ENCODE measurements around the gene C7. TPM values are rescaled to one million over a fixed set of nuclear protein-coding genes. Genes with fewer than 3 reads are reported as not detected.

The C7 gene
- polyA plus RNA-seq, 1 experiment = 0.28 TPM

DNA sequence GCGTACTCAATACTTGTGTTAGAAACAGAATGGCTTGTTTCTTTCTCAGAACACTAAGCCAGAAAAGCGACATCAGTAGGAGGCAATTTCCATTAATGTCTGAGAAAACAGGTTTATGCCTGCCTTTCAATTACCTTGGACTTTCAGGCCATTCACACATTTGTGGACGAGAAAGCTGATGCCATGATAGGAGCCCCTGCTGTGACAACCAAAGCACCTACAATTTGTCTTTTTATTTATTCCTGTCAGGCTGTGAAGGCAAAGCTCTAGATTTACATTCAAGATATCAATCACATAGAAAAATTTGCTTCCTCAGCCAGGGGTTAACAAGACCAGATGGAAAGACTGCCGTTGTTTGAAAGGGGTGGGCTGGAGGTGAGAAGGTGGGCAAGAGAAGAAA is 76.2 kb downstream of the C7 start:
- CTCF ChIA-PET = no interaction called here
- no peak overlapping the region for H3K4me3 ChIP-seq (ENCODE audit: low read depth, low read length)
- POLR2A ChIA-PET = no interaction called here
- TF ChIP-seq, protein P1, sequence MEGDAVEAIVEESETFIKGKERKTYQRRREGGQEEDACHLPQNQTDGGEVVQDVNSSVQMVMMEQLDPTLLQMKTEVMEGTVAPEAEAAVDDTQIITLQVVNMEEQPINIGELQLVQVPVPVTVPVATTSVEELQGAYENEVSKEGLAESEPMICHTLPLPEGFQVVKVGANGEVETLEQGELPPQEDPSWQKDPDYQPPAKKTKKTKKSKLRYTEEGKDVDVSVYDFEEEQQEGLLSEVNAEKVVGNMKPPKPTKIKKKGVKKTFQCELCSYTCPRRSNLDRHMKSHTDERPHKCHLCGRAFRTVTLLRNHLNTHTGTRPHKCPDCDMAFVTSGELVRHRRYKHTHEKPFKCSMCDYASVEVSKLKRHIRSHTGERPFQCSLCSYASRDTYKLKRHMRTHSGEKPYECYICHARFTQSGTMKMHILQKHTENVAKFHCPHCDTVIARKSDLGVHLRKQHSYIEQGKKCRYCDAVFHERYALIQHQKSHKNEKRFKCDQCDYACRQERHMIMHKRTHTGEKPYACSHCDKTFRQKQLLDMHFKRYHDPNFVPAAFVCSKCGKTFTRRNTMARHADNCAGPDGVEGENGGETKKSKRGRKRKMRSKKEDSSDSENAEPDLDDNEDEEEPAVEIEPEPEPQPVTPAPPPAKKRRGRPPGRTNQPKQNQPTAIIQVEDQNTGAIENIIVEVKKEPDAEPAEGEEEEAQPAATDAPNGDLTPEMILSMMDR (IDR thresholded peaks at IDR 0.05; ENCODE audit: insufficient read depth, low read depth, low read length) = no peak
- no peaks in the 10 kb centered on the region for H3K27me3 ChIP-seq (ENCODE audit: control insufficient read depth, insufficient read depth, low read length)
- no peak for DNase-seq (ENCODE audit: low read depth)
- H3K36me3 ChIP-seq (ENCODE audit: control insufficient read depth, insufficient read depth, low read length) = no peaks in the 10 kb centered on the region

DNA sequence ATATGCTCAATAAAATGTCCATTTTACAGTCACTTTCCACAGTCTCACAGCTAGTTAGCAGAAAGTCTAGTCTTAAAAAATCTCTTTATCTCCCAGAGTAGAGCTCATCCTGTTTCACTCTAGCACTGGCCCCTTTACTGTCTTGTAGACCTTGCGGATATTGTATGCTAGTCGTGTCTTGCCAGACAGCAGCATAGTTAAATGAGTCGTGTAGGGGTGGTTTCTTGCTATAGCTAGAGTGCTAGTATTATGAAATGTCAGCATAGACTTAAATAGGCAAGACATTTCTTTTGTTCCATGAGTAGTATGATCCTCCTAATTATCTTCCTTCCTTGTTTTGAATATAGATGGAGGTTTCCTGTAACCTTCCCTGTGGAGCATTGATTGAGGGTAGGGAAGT is 77.4 kb downstream of the C7 start:
- POLR2A ChIA-PET = no interaction called here
- CTCF ChIA-PET = no interaction called here
- no peaks in the 10 kb centered on the region for H3K27me3 ChIP-seq (ENCODE audit: control insufficient read depth, insufficient read depth, low read length)
- H3K4me3 ChIP-seq (ENCODE audit: low read depth, low read length) = no peak overlapping the region
- DNase-seq (ENCODE audit: low read depth) = no peak
- TF ChIP-seq, protein P1 (IDR thresholded peaks at IDR 0.05; ENCODE audit: insufficient read depth, low read depth, low read length) = no peak
- no peaks in the 10 kb centered on the region for H3K36me3 ChIP-seq (ENCODE audit: control insufficient read depth, insufficient read depth, low read length)

DNA sequence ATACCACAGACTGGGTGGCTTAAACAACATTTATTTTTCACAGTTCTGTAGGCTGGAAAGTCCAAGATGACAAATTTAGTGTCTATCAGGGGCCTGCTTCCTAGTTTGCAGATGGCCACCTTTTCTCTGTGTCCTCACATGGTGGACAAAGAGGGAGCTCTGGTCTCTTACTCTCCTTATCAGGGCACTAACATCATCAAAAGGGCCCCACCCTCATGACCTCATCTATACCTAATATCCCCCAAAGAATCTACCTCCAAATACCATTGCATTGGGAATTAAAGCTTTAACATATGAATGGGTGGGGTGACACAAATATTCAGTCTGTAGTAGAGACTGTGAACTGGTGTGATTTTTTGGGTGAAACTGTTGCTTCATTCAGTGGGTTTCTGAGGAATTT is 78.1 kb downstream of the C7 start:
- ChIA-PET POLR2A (no interaction called here), CTCF (no interaction called here)
- Histone ChIP-seq H3K4me3 (ENCODE audit: low read depth, low read length) (no peak overlapping the region), H3K27me3 (ENCODE audit: control insufficient read depth, insufficient read depth, low read length) (no peaks in the 10 kb centered on the region), H3K36me3 (ENCODE audit: control insufficient read depth, insufficient read depth, low read length) (no peaks in the 10 kb centered on the region)
- TF ChIP-seq, protein P1 (IDR thresholded peaks at IDR 0.05; ENCODE audit: insufficient read depth, low read depth, low read length) = no peak
- DNase-seq (ENCODE audit: low read depth) = no peak

DNA sequence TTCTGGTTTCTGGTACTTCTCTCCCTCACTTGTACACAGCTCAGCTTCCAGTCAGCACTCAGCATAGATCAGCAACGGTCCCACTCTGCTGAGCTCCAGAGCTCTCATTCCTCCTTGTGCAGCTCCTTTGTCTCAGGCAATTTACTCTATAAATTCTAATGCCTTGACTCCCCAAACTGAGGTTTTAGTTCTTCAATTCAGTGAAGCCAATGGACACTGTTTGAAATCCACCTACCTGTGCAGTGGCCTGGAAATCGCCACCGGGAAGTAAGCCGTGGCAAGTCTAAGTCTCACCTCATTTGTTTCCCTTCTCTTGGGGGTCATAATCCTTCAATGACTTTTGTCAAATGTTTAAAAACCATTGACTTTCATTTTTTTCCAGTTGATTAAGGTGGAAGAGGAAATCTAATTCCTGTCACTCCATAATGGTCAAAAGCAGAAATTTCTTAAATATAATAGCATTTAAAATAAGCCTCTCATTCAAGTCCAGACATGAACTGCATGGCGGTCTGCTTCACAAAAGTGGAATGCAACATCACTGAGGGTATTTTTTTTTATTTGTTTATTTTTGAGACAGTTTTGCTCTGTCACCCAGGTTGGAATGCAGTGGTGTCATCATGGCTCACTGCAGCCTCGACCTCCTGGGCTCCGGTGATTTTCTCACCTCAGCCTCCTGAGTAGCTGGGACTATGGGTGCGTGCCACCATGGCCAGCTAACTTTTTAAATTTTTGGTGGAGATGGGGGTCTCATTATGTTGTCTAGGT is 79.6 kb downstream of the C7 start:
- H3K36me3 ChIP-seq (ENCODE audit: control insufficient read depth, insufficient read depth, low read length) = no peaks in the 10 kb centered on the region
- POLR2A ChIA-PET = interaction anchor here (0.6 kb wide), 1 partner anchor 94 kb away, joined by 4 read pairs; no protein-coding TSS in a partner anchor
- no peak overlapping the region for H3K4me3 ChIP-seq (ENCODE audit: low read depth, low read length)
- no peaks in the 10 kb centered on the region for H3K27me3 ChIP-seq (ENCODE audit: control insufficient read depth, insufficient read depth, low read length)
- CTCF ChIA-PET = interaction anchor here (0.7 kb wide), 1 partner anchor 1540 kb away, joined by 3 read pairs; no protein-coding TSS in a partner anchor
- DNase-seq (ENCODE audit: low read depth) = no peak
- TF ChIP-seq, protein P1 (IDR thresholded peaks at IDR 0.05; ENCODE audit: insufficient read depth, low read depth, low read length) = no peak

DNA sequence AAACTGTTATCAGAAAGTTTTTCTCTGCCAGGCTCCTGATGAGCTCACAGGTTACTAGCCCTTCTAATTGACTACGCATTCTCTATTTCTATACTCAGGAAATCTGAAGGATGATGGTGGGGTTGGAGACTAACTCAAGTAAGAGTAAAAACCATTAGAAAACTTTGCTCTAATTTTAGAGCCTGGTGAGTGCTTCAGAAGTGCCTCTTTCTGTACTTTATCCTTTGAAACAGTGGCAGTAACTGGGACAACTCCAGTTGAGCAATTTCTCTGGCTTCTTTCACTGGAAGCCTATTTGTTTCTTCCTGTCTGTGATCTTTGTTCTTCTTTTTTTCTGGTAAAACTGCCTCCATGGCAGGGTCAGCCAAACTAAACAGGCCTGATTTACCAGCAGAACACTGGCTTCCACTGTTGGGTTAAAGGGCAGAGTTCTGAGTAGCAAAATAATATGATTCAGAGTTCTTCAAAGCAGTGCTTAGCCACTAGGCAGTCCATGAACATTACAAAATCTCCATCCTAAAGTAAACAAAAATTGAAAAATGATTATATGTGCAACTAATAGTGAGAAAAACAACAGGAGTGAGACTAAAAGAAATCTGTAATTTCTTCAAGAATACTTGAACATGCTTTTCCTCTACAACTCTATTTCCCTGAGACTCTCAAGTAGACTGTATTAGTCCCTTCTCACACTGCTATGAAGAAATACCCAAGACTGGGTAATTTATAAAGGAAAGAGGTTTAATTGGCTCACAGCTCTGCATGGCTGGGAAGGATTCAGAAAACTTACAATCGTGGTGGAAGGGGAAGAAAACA is 82.1 kb downstream of the C7 start:
- TF ChIP-seq, protein P1 (IDR thresholded peaks at IDR 0.05; ENCODE audit: insufficient read depth, low read depth, low read length) = no peak
- Histone ChIP-seq H3K27me3 (ENCODE audit: control insufficient read depth, insufficient read depth, low read length) (no peaks in the 10 kb centered on the region), H3K4me3 (ENCODE audit: low read depth, low read length) (no peak overlapping the region), H3K36me3 (ENCODE audit: control insufficient read depth, insufficient read depth, low read length) (no peaks in the 10 kb centered on the region)
- no peak for DNase-seq (ENCODE audit: low read depth)
- ChIA-PET CTCF (interaction anchor here (1.2 kb wide), 1 partner anchor 20 kb away, joined by 3 read pairs; no protein-coding TSS in a partner anchor), POLR2A (no interaction called here)
